NOMO-1 treated with dmso at 0.1 percent for 144 hours (cell line): ENCODE data around the gene LMBRD2.
"Not testable (repeated sequence)": the region's sequence is repeated elsewhere in the genome, so short reads cannot be mapped to it uniquely, and the experiment has no call there.

ENCODE experiments used
- DNase-seq: peaks from one replicate; lab custom pipeline; 2025; ENCODE audit not compliant: unreplicated experiment; lab: John Stamatoyannopoulos, UW

Gene LMBRD2

DNA sequence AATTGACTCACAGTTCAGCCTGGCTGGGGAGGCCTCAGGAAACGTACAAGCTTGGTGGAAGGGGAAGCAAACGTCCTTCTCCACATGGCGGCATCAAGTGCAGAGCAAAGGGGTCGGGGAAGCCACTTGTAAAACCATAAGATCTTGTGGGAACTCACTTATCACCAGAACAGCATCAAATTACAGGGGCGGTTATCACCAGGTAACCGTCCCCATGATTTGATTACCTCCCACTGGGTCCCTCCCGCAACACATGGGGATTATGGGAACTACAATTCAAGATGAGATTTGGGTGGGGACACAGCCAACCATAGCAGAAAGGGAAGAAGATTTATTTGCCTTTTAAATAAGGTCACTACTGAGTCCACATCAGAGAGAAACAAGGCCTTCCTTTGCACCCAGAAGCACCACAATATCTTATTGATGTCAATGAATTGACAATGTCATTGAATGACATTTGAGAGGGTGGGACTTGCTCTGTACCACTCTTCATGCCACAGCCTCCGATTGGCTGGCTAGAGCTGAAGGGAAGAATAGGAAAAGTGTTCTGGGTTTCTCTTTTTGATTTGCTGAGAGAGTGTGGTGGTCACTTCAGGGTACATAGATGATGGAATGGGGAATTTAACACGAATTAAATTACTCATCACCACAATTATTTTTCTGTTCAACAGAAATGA is 11.3 kb upstream of the LMBRD2 start:
- no peak for DNase-seq

DNA sequence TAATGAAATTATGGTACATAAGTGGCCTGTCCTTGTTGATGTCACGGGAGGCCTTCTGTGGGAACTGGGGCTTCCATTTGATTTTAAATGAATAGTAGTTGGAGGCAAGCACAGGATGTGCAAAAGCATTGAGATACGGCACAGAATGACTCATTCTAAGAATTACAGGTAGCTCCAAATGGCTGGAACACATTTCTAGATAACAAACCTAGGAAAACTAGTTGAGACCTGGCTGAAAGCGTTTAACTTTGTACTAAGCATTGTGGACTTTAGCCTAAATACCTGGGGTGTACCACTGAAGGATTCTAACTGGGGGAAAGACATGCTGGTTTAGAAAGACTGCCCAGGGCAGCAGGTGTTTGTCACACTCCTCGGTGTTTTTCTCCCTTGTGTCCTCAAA is 9.7 kb upstream of the LMBRD2 start:
- DNase-seq: no peak

DNA sequence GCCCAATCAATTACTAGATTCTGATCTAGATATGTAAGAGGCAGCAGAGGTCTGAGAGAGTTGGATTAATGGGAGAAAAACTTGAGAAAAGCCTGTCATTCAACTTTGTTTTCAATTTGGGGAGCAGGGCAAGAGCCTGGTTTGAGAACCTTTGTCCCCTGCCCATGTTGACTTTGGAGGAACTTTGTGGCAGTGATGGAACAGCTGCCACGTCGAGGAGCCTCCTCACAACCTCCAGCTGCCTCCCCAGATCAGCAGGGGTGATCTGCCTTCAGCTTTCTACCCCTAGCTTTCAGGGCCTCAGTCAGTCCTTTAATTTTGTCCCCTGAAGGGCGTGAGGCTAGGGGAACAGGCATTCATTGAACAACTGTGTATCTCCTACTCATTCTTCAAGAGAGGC is 8.9 kb upstream of the LMBRD2 start:
- no peak for DNase-seq

DNA sequence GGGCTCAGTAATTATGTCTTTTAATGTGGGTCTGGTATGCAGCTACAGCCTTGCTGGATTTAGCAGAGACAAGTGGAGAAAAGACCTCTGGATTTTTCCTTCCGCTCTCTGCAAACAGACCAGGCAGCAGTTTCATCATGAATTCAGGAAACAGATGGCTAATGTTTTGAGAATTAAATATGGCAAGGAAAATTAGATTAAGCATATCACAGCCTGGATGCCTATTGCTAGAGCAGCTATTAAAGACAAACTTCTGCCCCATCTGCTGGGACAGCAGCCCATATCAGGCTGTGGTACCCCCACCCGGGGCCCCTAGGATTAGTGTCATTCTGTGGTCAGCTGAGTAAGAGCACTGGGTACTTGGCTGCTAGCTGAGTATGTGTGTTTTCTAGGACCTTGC is 6.5 kb upstream of the LMBRD2 start:
- no peak for DNase-seq

DNA sequence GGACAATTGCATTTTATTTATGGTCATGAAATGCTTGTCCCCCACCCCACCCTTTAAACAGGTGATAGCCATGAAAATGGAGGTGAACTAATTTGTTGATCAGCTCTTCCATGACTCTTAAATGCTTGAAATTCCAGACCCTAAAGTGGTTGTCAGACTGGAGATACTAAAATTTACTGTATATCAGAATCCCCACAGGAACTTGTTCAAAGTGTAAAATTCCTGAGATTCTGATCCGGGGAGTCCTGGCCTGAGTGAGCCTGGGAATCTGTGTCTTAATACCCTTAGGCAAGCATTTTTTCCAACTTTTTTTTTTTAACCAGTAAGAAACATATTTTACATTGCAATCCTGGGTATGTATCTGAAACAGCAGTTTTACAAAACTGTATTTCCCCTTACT is 4.9 kb upstream of the LMBRD2 start:
- DNase-seq: no peak

DNA sequence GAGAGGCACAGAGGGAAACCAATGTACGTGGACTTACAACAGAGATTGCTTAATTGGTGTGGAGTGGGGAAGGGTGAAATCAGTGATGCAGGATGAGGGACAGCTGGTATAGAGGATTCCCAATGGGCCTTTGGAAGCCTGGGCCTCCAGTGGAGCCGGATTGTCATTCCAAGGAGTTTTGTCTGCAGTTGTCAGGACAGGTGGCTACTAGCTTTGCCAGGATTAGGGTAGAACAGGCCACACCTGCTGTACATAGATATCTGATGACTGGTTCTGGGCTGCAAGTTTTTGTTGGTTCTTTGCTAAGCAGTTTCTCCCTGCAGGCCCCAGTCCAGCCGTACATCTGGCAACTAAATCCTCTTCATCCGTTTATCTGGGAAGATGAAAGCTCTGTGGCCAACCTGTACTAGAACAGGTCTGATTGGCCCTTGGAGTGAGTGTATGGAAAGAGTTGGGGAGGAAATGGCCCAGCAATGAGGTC is 4.5 kb upstream of the LMBRD2 start:
- no peak for DNase-seq

DNA sequence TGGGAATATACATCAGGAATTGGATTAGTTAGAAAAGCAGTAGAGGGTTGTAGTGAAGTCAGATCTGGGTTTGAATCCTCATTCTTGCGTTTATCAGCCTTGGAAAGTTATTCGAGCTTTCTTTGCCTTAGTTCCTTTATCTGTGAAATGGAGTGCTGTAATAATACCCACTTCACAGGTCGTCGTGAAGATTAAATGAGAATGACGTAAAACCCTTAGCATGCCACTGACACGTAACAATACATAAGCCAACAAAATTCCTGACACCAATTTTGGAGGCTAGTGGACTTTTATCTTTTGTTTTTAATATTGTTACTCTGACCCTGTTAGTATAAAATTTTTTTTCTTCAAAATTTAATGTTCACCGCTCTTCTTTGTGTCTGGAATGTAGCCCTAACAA is 3.6 kb upstream of the LMBRD2 start:
- no peak for DNase-seq

DNA sequence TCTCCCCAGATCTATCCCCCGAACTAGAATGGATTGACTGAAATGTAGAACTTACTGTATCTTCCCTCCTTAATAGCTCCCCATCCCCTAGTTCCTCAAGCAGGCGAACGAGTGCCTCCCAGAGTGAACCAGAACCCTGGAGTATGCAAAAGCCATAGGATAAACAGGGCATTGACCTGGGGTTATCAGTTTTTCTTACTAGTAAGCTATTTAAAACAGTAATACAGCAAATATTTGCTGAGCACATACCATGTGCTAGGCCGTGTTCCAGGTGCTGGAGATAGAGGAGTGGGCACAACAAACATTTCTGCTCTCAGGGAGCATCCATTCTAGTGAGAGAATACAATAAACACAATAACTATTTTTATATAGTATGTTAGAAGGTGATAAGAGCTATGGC is 2.0 kb upstream of the LMBRD2 start:
- no peak for DNase-seq

DNA sequence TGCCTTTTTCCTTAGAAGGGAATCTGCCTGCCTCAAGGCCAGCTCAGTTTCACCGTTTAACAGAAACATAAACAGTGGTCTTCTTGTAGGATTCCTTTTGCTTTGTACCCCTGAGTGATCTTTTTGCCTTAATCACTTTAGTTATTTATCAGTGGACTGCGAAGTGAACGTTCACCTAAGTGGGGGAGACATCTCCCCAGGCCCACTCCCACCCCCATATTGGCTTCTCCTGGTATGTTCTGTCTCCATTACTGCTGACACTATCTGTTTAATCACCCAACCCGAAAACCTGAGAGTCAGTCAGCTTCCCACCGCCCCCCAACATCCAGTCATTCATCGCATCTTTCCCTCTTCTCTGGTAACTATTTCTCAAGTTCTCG is 1.6 kb upstream of the LMBRD2 start:
- DNase-seq: no peak

DNA sequence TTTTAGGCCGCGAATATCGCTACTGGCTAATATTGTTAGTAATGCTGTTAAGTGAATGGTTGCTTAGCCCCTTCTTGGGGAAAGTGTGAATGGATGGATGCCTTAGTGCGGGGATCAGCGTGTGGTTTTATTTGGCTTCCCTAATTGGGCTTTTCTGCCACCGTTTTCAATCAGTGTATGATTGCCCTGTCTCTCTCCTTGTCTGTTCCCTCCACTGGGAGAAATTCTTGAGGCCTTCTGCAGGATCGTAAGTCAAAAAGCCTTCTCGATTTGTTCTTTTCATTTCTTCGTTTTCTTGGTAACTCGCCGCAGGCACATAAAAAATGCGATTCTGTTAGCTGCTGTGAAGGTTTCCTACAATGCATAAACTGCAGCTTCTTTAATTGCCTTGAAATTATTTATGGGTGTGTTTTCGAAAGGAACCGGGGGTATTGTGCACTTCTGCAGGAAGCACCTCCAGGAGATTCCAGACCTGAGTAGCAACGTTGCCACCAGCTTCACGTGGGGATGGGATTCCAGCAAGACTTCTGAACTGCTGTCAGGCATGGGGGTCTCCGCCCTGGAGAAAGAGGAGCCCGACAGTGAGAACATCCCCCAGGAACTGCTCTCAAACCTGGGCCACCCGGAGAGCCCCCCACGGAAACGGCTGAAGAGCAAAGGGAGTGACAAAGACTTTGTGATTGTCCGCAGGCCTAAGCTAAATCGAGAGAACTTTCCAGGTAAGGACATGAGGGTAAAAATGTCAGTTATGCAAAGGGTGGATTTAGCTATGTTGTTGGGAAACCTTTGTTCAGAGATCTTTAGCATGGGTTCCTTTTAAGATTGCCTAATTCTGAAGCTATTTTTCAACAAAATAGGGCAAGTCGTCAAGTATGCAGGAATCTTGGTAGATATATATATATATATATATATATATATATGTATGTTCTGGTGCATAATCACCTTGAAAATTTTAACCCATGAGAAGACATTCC is 924 bp upstream of the LMBRD2 start:
- no peak for DNase-seq

DNA sequence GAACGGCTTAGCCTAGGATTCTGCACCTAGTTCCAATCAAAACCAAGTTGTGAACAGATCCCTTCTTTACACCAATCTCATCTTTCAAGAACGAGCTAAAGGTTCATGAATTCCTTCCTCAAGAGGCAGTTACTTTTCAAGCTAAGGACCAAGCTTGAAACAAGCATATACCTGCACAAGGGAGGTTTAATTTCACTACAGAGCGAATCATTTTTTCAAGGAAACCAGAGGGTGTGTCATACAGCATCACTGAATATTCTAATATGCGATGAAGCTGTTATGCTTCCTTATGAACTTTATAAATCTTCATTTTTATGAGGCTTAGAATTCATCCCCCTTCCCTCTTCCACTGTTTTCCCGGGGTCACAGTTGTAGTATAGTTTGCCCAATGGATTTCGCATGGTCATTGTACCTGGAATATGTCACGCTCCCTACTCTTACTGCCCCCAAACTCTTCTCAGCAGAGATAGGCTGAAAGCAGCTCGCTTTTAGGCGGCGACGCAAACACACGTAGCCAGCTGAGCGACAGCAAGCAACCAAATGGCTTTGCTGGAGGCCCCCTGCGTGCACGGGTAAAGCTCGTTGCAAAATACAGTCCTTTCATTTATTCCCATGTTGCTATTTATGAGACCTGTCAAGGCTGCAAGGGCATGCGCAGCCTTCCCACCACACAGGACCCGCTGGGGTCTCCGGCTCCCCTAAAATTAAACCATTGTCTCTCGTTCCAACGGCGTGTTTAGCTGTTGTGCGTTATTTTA is 832 bp downstream of the LMBRD2 start:
- DNase-seq: peak; percentile 72

DNA sequence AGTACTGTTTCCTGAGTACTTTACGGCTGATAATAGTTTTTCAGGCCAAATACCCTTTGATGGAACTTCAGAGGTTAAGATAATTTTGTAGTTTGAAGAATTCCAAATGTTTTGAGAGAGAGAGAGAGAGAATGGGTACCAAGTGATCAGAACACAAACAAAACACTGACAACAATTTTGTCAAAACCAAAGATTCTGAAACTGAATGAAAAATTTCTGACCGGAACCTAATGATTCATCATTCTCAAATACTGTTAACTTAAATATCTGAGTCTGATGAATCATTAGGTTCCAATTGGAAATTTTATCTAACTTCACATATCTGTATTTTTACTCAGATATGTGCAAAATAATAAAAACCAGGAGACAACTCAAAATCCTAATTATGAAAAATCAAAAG is 4.0 kb downstream of the LMBRD2 start:
- DNase-seq: no peak

DNA sequence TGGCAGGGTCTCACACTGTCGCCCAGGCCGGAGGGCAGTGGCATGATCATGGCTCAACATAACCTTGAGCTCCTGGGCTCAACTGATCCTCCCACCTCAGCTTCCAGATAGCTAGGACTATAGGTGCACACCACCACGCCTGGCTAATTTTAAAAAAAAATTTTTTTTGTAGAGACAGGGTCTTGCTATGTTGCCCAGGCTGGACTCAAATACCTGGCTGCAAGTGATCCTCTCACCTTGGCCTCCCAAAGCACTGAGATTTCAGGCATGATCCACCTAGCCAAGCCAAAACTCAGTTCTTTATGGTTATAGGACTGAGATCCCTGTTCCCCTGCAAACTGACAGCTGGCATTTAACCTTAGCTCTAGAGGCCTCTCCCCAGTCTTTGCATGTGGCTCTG is 5.3 kb downstream of the LMBRD2 start:
- DNase-seq: no peak

DNA sequence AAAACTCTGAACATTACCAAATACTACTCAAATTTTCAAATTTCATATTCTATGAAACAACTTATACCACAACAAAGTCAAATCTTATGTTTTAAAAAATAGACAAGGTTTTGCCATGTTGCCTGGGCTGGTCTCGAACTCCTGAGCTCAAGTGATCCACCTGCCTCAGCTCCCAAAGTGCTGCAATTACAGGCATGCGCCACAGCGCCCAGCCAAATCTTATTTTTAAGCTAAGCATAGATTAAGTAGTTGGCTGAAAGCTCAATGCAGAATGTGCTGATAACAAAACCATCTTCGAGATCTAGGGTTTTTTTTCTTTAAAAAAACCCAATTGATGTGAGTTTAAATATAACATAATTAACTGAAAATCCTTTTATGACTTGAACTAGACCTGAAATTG is 6.4 kb downstream of the LMBRD2 start:
- DNase-seq: no peak

DNA sequence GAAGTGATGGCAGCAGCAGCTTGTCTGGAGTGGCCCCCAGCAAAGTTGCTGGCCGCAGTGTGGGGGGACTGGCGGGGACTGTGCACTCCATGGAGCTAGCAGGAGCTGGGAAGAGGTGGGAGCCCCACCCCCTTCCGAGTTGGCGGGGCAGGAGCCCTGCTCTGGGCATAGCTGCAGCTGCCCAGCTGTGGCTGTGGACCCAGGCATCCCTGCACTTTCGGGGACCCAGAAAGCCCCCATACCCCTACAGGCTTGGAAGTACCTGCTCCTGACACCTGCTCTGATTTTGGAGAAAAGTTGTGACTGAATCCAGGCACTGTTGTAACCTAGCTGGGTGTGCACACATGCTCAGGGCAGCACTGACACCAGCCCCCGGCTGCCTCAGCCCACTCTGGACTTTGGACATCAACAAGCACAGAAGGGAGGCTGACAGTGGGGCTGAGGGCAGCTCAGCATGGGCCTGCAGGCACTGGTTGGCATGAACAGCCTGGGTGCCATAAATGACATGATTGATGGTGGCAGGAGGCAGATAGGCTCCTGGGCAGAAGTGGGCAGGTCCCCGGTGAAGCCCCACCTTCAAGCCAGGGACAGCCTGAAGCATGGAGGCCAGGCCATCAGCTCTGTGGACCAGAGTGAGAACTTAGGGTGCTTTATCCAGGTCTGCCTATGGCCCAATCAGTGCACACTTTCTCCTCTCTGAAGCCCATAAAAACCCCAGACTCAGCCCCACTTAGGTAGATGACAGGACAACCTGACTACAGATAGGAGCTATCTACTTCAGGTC is 12.6 kb downstream of the LMBRD2 start:
- DNase-seq: no peak

DNA sequence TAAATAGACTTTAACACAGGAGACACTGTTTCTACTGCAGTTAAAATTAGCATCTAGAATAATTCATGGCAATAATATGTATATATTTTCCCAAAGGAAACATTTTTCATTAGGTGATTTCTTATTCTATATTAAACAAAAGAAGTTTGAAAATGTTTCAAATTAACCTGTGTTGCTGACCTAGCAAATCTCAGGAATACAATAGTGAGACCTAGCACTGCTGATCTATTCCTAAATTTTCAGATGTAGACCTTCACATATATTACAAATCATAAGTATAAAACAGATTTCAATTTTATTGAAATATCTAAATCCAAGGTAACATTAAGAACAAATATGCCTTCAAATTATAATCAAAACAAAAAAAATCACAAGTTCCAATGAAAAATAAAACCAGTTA is 15.1 kb downstream of the LMBRD2 start:
- DNase-seq: no peak

DNA sequence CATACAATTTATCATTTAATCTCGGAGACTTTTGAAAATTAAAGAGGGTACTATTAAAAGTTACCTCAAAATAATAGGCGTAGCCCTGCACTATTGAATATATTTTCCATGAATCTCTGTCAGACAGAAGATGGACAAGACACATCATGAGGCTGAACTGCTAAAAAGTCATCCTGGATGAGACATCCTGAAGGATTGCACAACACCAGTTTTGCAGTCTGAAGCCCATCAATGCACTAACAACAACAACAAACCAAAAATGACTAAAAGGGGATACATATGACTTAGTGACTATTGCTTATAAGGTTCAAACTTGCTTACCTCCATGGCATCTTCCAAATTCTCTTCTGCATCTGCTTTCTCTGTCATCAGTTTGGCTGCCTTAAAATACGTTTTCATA is 15.7 kb downstream of the LMBRD2 start:
- no peak for DNase-seq

DNA sequence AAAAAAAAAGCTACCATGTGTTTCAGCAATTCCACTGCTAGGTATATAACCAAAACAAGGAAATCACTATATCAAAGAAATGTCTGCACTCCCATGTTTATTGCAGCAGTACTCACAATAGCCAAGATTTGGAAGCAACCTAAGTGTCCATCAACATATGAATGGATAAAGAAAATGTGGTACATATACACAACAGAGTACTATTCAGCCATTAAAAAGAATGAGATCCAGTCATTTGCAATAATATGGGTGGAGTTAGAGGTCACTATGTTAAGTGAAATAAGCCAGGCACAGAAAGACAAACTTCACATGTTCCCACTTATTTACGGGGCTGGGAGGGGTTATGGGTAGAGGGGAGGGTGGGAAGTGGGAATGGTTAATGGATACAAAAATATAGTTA is 18.7 kb downstream of the LMBRD2 start:
- DNase-seq: not testable (repeated sequence)

DNA sequence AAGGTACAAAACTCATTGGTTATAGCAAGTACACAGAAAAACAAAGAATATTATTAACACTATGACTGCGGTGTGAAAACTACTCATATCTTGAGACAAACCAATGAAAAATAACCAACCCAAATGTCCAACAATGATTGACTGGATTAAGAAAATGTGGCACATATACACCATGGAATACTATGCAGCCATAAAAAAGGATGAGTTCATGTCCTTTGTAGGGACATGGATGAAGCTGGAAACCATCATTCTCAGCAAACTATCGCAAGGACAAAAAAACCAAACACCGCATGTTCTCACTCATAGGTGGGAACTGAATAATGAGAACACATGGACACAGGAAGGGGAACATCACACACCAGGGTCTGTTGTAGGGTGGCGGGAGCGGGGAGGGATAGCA is 22.0 kb downstream of the LMBRD2 start:
- DNase-seq: not testable (repeated sequence)

DNA sequence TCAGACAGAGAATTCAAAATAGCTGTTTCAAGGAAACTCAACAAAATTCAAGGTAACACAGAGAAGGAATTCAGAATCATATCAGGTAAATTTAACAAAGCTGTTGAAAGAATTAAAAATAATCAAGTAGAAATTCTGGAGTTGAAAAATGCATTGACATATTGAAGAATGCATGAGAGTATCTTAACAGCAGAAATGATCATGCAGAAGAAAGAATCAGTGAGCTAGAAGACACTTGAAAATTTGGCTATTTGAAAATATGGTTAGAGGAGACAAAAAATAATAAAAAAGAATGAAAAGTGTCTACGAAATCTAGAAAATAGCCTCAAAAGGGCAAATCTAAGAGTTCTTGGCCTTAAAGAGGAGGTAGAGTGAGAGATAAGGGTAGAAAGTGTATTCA is 22.9 kb downstream of the LMBRD2 start:
- DNase-seq: no peak

DNA sequence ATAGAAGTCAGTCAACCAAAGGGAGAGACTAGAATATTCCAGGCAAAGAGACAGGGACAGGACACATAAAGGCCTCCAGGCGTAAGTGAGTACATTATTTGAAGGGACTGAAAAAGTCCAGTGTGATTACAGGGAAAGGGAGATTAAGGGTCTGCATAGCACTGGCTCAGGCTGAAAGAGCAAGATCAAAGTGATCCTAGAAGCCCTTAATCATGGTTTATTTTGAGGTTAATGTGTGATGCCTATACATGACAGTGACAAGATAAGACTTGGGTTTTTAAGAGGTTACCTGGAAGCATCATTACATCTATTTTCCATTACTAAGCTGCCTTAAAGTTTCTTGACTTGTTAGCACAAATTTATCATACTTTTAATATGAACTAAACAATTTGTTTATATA is 25.8 kb downstream of the LMBRD2 start:
- no peak for DNase-seq
